H1 (cell line): ENCODE measurements around the gene MYLK. TPM values are rescaled to one million over a fixed set of nuclear protein-coding genes. Genes with fewer than 3 reads are reported as not detected.

Experiments
- GTF2F1 ChIP-seq: IDR thresholded peaks from 2 replicates; pipeline ENCODE4 v1.6.1; 2012; ENCODE audit warnings: low read depth, low read length, improper control_type of control experiment, borderline replicate concordance
- polyA plus RNA-seq, 7 experiments: library from polyadenylated mRNA; depleted of rRNA in 3 of 7; stranded (reverse) in 5 of 7; unstranded in 2 of 7; fragments of >200 nt in 5 of 7; fragments of 200-250 nt in 2 of 7; gene quantifications; 1 replicate in 5 of 7; 2 replicates in 1 of 7; 4 replicates in 1 of 7; pipeline versions ENCODE4 v1.2.1 to v1.2.3, GENCODE V29; 2011 to 2013; ENCODE audit warnings: missing spikeins in 2 of 7, mixed read lengths in 2 of 7
- total RNA-seq: library from RNA; stranded (reverse); fragmentation: NEBNext Ultra II Directional; extraction: Animal tissue kit (Norgen Biotek cat#: 25700); gene quantifications from 2 replicates; pipeline ENCODE4 v1.2.1, GENCODE V29; 2021

Gene MYLK
- total and polyA plus RNA-seq, 2 of the 8 experiments (the other 6 are each of a cell fraction or from before 2014, with no cell fraction given), result 11.6 to 21.3 TPM

DNA sequence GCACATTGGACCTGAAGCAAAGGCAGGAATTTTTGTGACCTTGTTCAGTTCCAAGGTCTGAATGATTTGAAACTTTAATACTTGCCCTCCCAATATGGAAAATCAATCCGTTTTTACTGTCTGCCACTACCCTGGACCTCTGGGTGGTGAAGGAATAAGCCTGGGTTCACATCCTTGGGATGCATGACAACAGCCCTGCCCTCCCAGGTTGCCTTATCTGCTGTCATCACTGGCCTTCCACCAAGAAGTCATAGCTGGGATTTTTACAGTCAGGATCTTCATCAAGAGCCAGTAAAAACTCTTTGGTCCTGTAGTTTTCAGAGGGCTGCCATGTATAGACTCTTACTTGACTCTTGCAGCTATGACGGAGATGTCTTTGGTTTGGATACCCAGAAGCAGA, 128.6 kb downstream of the MYLK start (continued):
- TF ChIP-seq GTF2F1, result no peak
